HG03575 (cell line): ENCODE results near the gene KSR2.

Experiments
- ATAC-seq: cut with Tn5 transposase; IDR thresholded peaks from one replicate; pipeline ENCODE4 v1.9.1; 2021; ENCODE audit not compliant: unreplicated experiment, insufficient number of reproducible peaks, low FRiP score; ENCODE audit errors: extremely low read depth

Gene KSR2

DNA sequence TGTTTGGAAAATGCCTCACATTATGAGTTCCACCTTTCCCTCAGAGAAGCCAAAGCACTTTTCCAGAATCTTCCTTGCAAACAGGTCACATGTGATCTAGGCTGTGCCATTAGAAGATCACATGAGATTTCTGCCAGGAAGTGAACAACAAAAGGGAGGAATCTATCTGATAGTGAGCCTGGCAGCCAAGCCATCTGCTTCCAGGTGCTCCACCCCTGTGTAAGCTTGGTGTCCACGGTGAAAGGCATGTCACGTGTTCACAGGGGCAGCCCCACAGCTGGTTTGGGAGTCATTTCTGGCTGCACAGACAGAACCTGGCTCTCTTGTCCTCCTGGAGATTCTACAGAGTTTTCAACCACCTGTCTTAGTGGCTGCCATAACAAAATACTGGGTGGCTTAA lies 3.5 kb upstream of the KSR2 start:
- no peak for ATAC-seq

GRCh38 chr12:117970334-117970733 lies 1.5 kb upstream of the KSR2 start:
- ATAC-seq: no peak

DNA sequence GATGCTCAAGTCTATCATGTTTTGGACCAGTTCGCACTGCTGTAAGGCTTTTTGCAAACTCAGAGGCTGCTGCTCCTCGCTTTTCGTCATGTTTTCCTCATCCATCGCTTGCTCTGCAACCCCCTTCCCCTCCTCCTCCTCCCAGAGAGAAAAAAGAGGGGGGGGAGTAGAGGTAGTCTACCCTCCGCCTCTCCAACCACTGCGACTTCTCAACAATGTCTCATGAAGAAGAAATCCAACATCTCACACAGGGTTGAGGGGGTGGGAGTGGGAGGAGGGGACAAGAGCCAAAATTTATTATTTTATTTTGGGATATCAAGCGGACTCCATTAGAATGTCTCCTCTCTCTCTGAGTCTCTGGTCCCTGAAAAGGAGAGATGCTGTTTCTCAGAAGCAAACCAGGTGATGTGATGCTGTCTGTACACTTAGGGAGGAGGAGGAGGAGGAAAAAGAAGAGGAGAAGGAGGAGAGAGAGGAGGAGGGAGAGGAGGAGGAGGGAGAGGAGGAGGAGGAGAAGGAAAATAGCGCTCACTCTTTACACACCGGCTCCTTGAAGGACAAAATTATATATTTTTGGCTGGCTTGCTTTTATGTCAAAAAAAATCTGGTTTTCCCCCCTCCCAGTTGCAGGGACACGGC lies 520 bp downstream of the KSR2 start:
- ATAC-seq: no peak

DNA sequence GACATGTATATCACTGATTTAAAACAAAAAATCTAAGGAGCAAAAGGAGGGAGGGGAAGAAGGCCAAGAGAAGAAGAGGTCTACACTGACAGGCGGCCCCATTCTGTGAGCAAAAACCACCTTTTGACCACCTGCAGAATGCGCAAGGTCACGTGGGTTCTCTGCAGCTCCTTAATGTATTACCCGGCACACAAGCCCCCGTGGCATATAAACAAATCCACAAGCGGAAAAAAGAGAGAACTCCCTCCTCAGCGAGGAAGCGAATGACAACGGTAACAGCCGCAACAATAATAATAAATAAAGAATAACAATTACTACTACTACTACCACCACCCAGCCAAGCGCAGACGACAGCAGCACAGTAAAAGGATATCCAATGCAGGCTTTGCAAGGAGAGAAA lies 1.3 kb downstream of the KSR2 start:
- no peak for ATAC-seq

DNA sequence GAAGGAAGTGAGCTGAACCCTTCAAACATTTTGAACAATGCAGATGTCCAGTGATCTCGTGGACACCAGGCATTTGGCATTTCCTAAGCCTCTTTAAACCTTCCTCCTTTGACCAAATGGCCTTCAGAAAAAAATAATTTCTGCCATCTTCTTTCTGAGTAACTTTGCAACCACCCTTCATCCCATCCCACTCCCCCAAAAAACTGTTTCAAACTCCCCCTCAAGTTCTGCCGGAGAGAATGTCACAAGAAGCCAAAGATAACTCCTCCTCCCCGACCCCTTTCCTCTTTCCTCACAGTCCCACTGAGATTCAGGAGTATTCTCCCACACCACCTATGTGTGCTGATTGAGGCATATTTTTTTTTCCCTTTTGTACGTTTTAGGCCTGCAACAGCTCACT lies 1.7 kb downstream of the KSR2 start:
- ATAC-seq: no peak

- ATAC-seq: no peak
Observed at GRCh38 chr12:117966511-117966910, 2.3 kb downstream of the KSR2 start.

- no peak for ATAC-seq
Observed at GRCh38 chr12:117963836-117964235, 5.0 kb downstream of the KSR2 start.

GRCh38 chr12:117936722-117937484 lies 31.9 kb downstream of the KSR2 start:
- ATAC-seq: no peak

DNA sequence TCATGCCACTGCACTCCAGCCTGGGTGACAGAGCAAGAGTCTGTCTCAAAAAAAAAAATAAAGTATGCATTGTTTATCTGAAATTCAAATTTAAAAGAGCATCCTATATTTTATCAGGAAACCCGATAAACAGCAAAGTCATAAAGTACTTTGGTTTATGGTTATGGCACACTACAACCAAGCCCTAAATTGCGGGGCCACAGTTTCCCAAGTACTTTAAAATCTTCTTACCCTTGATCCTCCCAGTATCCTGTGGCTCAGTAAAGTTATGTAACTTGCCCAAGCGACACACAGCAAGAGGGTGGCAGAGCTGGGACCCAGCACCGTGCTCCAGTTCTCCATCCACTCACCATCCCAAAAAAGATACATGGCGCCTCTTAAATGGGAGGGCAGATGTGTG lies 35.2 kb downstream of the KSR2 start:
- ATAC-seq: no peak

GRCh38 chr12:117926391-117926899 lies 42.3 kb downstream of the KSR2 start:
- no peak for ATAC-seq

DNA sequence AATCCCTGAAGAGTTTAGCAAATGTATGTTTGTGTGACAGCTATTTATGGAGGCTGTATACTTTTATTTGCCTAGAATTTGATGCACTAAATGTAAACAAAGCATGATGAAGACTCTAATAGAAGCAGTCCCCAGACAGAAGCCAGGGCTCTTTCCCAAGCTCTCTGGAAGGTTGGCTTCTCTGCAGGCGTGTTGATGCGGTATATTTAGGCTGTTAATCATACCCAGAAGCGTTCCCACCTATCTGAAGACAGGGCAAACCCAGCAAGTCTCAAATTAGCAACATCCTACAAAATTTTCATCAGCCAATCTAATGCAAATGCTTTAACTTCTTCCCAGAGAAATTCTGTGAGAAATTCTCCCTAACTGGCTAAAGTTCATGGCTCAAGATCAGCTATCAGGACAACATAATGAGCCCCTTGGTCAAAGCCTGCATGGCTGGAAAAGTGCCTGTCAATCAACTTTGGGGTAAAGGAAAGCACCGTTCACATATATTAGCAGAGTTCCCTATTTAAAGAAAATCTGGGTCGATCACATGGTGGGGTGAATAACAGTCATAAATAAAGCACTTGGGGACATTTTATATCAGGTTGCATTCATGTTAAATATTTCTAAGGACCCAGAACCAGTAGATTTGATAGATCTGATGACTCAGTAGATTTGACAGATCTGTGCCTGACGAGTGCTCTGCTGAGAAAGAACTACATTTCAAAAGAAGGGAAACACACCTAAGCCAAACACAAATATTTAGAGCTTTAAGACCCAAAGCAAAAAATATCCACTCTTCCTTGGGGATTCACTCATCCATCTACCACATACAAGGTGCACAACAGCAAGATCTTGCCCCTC lies 46.6 kb downstream of the KSR2 start:
- no peak for ATAC-seq

GRCh38 chr12:117919479-117919878 lies 49.3 kb downstream of the KSR2 start:
- no peak for ATAC-seq

GRCh38 chr12:117914686-117915085 lies 54.1 kb downstream of the KSR2 start:
- no peak for ATAC-seq

DNA sequence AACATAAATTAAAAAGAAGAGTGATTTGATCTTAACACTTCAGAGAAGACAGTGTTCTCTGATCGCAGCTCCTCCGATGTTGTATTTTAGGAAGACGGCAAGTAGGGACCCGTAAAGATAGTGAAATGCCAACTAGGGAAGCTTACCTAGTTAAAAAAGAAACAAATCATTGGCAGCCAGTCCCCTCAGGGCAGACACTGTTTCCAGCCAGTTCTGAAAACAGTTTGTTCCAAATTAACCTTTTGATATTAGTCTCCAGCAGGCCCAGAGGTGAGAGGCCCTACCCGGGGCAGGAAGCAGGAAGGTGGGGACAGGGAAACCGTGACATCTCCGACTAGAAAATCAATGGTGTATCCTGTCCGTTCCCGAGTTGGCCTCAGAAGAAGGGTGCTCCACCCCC lies 56.0 kb downstream of the KSR2 start:
- no peak for ATAC-seq

GRCh38 chr12:117908411-117908810 lies 60.4 kb downstream of the KSR2 start:
- ATAC-seq: no peak

DNA sequence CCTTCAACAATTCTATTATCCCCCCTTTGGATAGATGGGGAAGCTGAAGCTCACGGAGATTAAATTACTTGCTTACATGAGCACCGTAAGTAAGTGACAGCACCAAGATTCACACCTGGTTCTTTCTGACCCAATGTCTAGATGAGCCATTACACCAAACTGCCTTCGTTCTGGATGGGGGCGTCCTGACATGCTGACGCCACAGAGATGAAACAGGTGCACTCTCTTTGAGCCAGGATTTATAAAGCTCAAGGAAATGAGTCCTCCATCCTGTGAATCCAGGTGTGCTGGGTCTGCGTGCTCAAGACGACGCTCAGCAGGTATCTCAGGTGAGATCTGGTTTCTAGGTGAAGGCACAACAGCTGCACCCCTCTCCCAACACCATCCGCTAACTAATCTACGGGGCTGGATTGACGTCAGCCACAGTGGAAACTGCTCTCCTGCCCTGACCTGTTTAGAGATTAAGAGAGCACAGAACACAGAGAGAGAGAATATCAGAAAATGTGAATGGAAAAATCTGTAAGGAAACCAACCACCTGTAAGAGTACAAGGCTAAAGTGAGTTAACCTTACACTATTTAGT lies 61.6 kb downstream of the KSR2 start:
- no peak for ATAC-seq

- ATAC-seq: no peak
Observed at GRCh38 chr12:117904051-117904450, 64.7 kb downstream of the KSR2 start.

DNA sequence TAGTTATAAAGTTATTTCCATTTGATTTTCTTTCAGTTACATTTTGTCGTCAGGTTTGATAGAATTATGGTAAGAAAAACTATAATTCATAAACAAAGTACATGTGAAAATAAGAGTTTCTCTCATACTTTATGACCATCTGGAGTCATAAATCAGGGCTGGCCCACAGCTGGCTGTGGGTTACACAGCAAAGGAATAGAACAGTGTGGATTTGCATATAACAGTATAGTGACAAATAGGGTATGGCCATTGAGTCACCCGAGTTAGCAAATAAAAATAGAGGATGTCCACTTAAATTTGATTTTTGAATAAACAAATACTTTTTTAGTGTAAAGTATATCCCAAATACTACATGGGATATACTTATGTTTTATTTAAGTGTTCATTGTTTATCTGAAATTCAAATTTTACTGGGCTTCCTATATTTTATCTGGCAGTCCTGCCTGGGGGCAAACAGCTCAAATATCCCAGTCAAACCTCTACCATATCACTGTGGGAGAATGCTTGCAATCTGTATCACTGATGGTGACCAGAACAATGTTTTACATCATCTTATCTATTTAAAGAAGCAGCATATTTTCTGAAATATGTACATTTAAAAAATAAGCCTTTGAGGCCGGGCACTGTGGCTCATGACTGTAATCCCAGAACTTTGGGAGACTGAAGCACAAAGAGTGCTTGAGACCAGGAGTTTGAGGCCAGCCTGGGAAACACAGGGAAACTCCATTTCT lies 65.5 kb downstream of the KSR2 start:
- ATAC-seq: no peak

DNA sequence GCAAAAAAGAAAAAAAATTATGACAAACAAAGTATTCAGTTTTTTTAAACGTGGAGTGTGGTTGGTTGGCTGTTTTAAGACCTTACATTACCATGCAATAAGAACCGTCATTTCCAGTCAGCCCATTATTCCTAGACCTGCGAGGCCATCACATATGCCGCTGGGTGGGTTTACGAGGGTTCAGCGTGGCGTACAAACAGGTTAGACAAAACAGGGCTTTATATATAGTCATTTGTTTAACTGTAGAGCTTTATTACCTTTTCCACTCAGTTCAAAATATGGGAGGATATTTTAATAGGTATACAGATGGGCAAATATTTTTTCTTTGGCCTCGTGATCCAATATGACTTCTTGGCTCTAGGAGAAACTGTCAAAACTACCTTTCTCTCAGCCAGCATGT lies 67.2 kb downstream of the KSR2 start:
- ATAC-seq: no peak
